Measurements from ENCODE around the gene IRF2BP2. TPM values are rescaled to one million over a fixed set of nuclear protein-coding genes. Genes with fewer than 3 reads are reported as not detected.
A peak's percentile ranks its signal among the peaks of the same experiment; 100 is the strongest.

IRF2BP2 gene
- total and polyA plus RNA-seq, 2 of the 13 experiments (the other 11 are each of a cell fraction or from before 2014, with no cell fraction given): 140 to 147 TPM

GRCh38 chr1:234562334-234562733 lies 47.6 kb downstream of the IRF2BP2 start (continued):
- TF ChIP-seq STAG1 (CRISPR knock-in tag; IDR thresholded peaks at IDR 0.05) (no peak), NFE2L1 (CRISPR knock-in tag; IDR thresholded peaks at IDR 0.05; ENCODE audit: borderline replicate concordance) (no peak), RAD51 (IDR thresholded peaks at IDR 0.05; ENCODE audit: borderline replicate concordance) (no peak), TBL1XR1 (IDR thresholded peaks at IDR 0.05; ENCODE audit: borderline replicate concordance, low read length, partially characterized antibody) (peak; percentile 89), ZSCAN25 (CRISPR knock-in tag; IDR thresholded peaks at IDR 0.05) (no peak), LRRFIP1 (CRISPR knock-in tag; conservative IDR thresholded peaks at IDR 0.05) (no peak), RARG (CRISPR knock-in tag; IDR thresholded peaks at IDR 0.05; ENCODE audit: low read depth) (no peak), HBP1 (CRISPR knock-in tag; IDR thresholded peaks at IDR 0.05; ENCODE audit: low read depth) (no peak), ZBTB3 (CRISPR knock-in tag; IDR thresholded peaks at IDR 0.05; ENCODE audit: borderline replicate concordance, low read depth) (no peak), DRAP1 (CRISPR knock-in tag; IDR thresholded peaks at IDR 0.05) (no peak), ASH2L (IDR thresholded peaks at IDR 0.05; ENCODE audit: insufficient read length, low read depth, low read length) (peak; percentile 36), FOXA3 (CRISPR knock-in tag; IDR thresholded peaks at IDR 0.05) (peak; percentile 83), JUN (CRISPR knock-in tag; IDR thresholded peaks at IDR 0.05) (no peak), XBP1 (CRISPR knock-in tag; IDR thresholded peaks at IDR 0.05) (no peak), HOXA5 (CRISPR knock-in tag; IDR thresholded peaks at IDR 0.05) (no peak), ZBTB40 (IDR thresholded peaks at IDR 0.05) (no peak), ZBTB40 (CRISPR knock-in tag; IDR thresholded peaks at IDR 0.05) (no peak), MTA3 (CRISPR knock-in tag; IDR thresholded peaks at IDR 0.05) (no peak), HNRNPH1 (optimal IDR thresholded peaks at IDR 0.05; ENCODE audit: low read depth, low read length) (no peak)

All from HepG2 (cell line).